H1 (cell line): ENCODE data around the gene FSD1L. TPM values are rescaled to one million over a fixed set of nuclear protein-coding genes. Genes with fewer than 3 reads are reported as not detected.

Source experiments
- CTCF ChIA-PET: fragments of 300-600 bp; sonication (Branson Sonifier 250); formaldehyde crosslinking; loops from one replicate; lab custom pipeline; 2021; ENCODE audit not compliant: partially characterized antibody; lab: Charles Lee
- POLR2A ChIA-PET: fragments of 300-600 bp; sonication (Branson Sonifier 250); formaldehyde crosslinking; loops from one replicate; lab custom pipeline; 2021; ENCODE audit warnings: inconsistent platforms; ENCODE audit not compliant: partially characterized antibody; lab: Charles Lee
- DNase-seq, 2 experiments: peaks; one replicate each; pipeline versions ENCODE4 v3.0.0 to v3.0.0-alpha.2; 2010 to 2022; ENCODE audit warnings: low spot score in 2 of 2, low read depth in 1 of 2, mixed read lengths in 1 of 2
- FAIRE-seq: peaks from 2 replicates; lab custom pipeline; 2011; peaks lifted over from hg19 to GRCh38; lab: Jason Lieb, UNC
- H2AFZ ChIP-seq: 2 replicates; pipeline ENCODE4 v1.8.1; 2012; ENCODE audit warnings: low read length, inconsistent platforms
- H2AK5ac ChIP-seq: 2 replicates; pipeline ENCODE4 v1.6.1; 2013; ENCODE audit warnings: low read depth, low read length
- H2BK120ac ChIP-seq: replicated peaks from 2 replicates; pipeline ENCODE3; 2013; ENCODE audit warnings: low read depth, low read length, inconsistent platforms
- H2BK12ac ChIP-seq: 2 replicates; pipeline ENCODE4 v1.6.1; 2013; ENCODE audit warnings: low read depth, low read length
- H2BK15ac ChIP-seq: 2 replicates; pipeline ENCODE4 v1.6.1; 2013; ENCODE audit warnings: low read length
- H2BK20ac ChIP-seq: 2 replicates; pipeline ENCODE4 v1.6.1; 2013; ENCODE audit warnings: low read length
- H2BK5ac ChIP-seq: 2 replicates; pipeline ENCODE4 v1.6.1; 2013; ENCODE audit warnings: low read depth, low read length
- H3K14ac ChIP-seq: 2 replicates; pipeline ENCODE4 v1.6.1; 2013; ENCODE audit warnings: inconsistent platforms; ENCODE audit not compliant: insufficient read length
- H3K18ac ChIP-seq: 2 replicates; pipeline ENCODE4 v1.6.1; 2013; ENCODE audit warnings: low read length; ENCODE audit errors: extremely low read depth
- H3K23ac ChIP-seq: 2 replicates; pipeline ENCODE4 v1.6.1; 2013; ENCODE audit warnings: inconsistent platforms; ENCODE audit not compliant: insufficient read length
- H3K23me2 ChIP-seq: 2 replicates; pipeline ENCODE4 v1.6.1; 2013; ENCODE audit warnings: low read depth, low read length
- H3K27ac ChIP-seq: 2 replicates; pipeline ENCODE4 v1.6.1; 2011; ENCODE audit warnings: low read depth, low read length, inconsistent platforms
- H3K27me3 ChIP-seq, 4 experiments: replicated peaks in 1 of 4; 1 replicate in 1 of 4; 2 replicates in 3 of 4; pipeline versions ENCODE4 v1.6.1 to v1.8.1; 2011 to 2013; ENCODE audit warnings: low read length in 3 of 4, mild to moderate bottlenecking in 3 of 4, inconsistent platforms in 2 of 4, mixed read lengths in 2 of 4, moderate library complexity in 1 of 4; ENCODE audit not compliant: control insufficient read depth in 3 of 4, insufficient read depth in 3 of 4; ENCODE audit errors: extremely low read depth in 1 of 4
- H3K36me3 ChIP-seq, 4 experiments: 2 replicates each; pipeline versions ENCODE4 v1.6.1 to v1.8.1; 2011 to 2013; ENCODE audit warnings: mild to moderate bottlenecking in 4 of 4, low read length in 3 of 4, moderate library complexity in 2 of 4, control low read depth in 1 of 4, inconsistent platforms in 1 of 4; ENCODE audit not compliant: insufficient read depth in 4 of 4, control insufficient read depth in 2 of 4
- H3K4ac ChIP-seq: replicated peaks from 2 replicates; pipeline ENCODE3; 2013; ENCODE audit warnings: low read length, low read depth, mixed read lengths, inconsistent platforms; ENCODE audit not compliant: insufficient read length
- H3K4me1 ChIP-seq, 4 experiments: replicated peaks in 1 of 4; 1 replicate in 1 of 4; 2 replicates in 3 of 4; pipeline versions ENCODE4 v1.6.1 to v1.8.1; 2011 to 2013; ENCODE audit warnings: low read length in 3 of 4, inconsistent platforms in 2 of 4, mixed read lengths in 1 of 4; ENCODE audit not compliant: insufficient read depth in 4 of 4, control insufficient read depth in 3 of 4
- H3K4me2 ChIP-seq, 2 experiments: 2 replicates each; pipeline versions ENCODE4 v1.6.1 to v1.8.1; 2011 to 2013; ENCODE audit warnings: low read depth in 2 of 2, low read length in 2 of 2, control low read depth in 1 of 2, inconsistent platforms in 1 of 2, mild to moderate bottlenecking in 1 of 2; ENCODE audit not compliant: insufficient read depth in 1 of 2
- H3K4me3 ChIP-seq, 4 experiments: fragments of 200-600, 300-600 bp in 1 of 4; sonication (generic), shearing (Covaris generic), sonication (Bioruptor Twin) in 1 of 4; 2 replicates each; pipeline versions ENCODE4 v1.5.1 to v1.8.1; 2011 to 2016; ENCODE audit warnings: low read length in 4 of 4, low read depth in 3 of 4, control low read depth in 2 of 4, inconsistent platforms in 2 of 4, mild to moderate bottlenecking in 2 of 4, mixed read lengths in 1 of 4, moderate library complexity in 1 of 4; ENCODE audit not compliant: insufficient read depth in 2 of 4; ENCODE audit errors: extremely low read depth in 1 of 4
- H3K56ac ChIP-seq: replicated peaks from 2 replicates; pipeline ENCODE3; 2013; ENCODE audit warnings: low read depth, mild to moderate bottlenecking, mixed read lengths, low read length, inconsistent platforms; ENCODE audit not compliant: insufficient read length
- H3K79me1 ChIP-seq: 2 replicates; pipeline ENCODE4 v1.6.1; 2013; ENCODE audit warnings: low read depth, low read length, control low read depth
- H3K79me2 ChIP-seq, 2 experiments: 2 replicates each; pipeline versions ENCODE4 v1.6.1 to v1.8.1; 2012 to 2013; ENCODE audit warnings: low read length in 2 of 2, mild to moderate bottlenecking in 2 of 2, inconsistent platforms in 1 of 2; ENCODE audit not compliant: insufficient read depth in 2 of 2, control insufficient read depth in 1 of 2
- H3K9ac ChIP-seq, 4 experiments: replicated peaks in 1 of 4; 1 replicate in 1 of 4; 2 replicates in 3 of 4; pipeline versions ENCODE4 v1.6.1 to v1.8.1; 2011 to 2013; ENCODE audit warnings: low read depth in 3 of 4, low read length in 3 of 4, control low read depth in 2 of 4, mild to moderate bottlenecking in 2 of 4, moderate library complexity in 2 of 4, inconsistent platforms in 1 of 4; ENCODE audit errors: extremely low read depth in 1 of 4
- H3K9me3 ChIP-seq, 2 experiments: 2 replicates each; pipeline versions ENCODE4 v1.6.1 to v1.8.1; 2012 to 2013; ENCODE audit warnings: mild to moderate bottlenecking in 2 of 2, moderate library complexity in 2 of 2, control low read depth in 1 of 2, inconsistent platforms in 1 of 2, low read depth in 1 of 2, low read length in 1 of 2, mixed read lengths in 1 of 2; ENCODE audit not compliant: insufficient read depth in 2 of 2
- H4K20me1 ChIP-seq, 2 experiments: replicated peaks in 1 of 2; 2 replicates each; pipeline versions ENCODE3 to v1.8.1; 2011 to 2013; ENCODE audit warnings: inconsistent platforms in 2 of 2, low read length in 2 of 2, mild to moderate bottlenecking in 1 of 2; ENCODE audit not compliant: insufficient read depth in 2 of 2, control insufficient read depth in 1 of 2
- H4K5ac ChIP-seq: 2 replicates; pipeline ENCODE4 v1.6.1; 2013; ENCODE audit warnings: low read length, low read depth, mixed read lengths, inconsistent platforms; ENCODE audit not compliant: insufficient read length
- H4K8ac ChIP-seq: 2 replicates; pipeline ENCODE4 v1.8.0; 2013; ENCODE audit warnings: mild to moderate bottlenecking, moderate library complexity, low read length, inconsistent platforms; ENCODE audit not compliant: insufficient read depth; ENCODE audit errors: extremely low read depth
- H4K91ac ChIP-seq: replicated peaks from 2 replicates; pipeline ENCODE3; 2013; ENCODE audit warnings: low read length, mixed read lengths, inconsistent platforms; ENCODE audit not compliant: insufficient read length
- MAX ChIP-seq: IDR thresholded peaks from 2 replicates; pipeline ENCODE4 v1.6.1; 2012; ENCODE audit warnings: inconsistent platforms
- SP1 ChIP-seq: IDR thresholded peaks from 2 replicates; pipeline ENCODE4 v1.6.1; 2011; ENCODE audit warnings: low read depth, low read length
- WGBS, 2 experiments: shearing (Covaris generic) in 1 of 2; methylation state at CpG; one replicate each; pipeline versions ENCODE4 v1.1.6 to v1.1.7; 2013 to 2015; ENCODE audit warnings: low lambda C conversion rate in 2 of 2, mixed read lengths in 2 of 2, inconsistent platforms in 1 of 2, low coverage in 1 of 2, missing lambda C conversion rate in 1 of 2; ENCODE audit not compliant: insufficient replicate concordance in 2 of 2, insufficient coverage in 1 of 2, insufficient read length in 1 of 2; ENCODE audit errors: extremely low coverage in 1 of 2, missing lambda C conversion rate in 1 of 2; 5-methylcytosine and 5-hydroxymethylcytosine counted together
- polyA plus RNA-seq, 7 experiments: library from polyadenylated mRNA; depleted of rRNA in 3 of 7; stranded (reverse) in 5 of 7; unstranded in 2 of 7; fragments of >200 nt in 5 of 7; fragments of 200-250 nt in 2 of 7; gene quantifications; 1 replicate in 5 of 7; 2 replicates in 1 of 7; 4 replicates in 1 of 7; pipeline versions ENCODE4 v1.2.1 to v1.2.3, GENCODE V29; 2011 to 2013; ENCODE audit warnings: missing spikeins in 2 of 7, mixed read lengths in 2 of 7
- total RNA-seq: library from RNA; stranded (reverse); fragmentation: NEBNext Ultra II Directional; extraction: Animal tissue kit (Norgen Biotek cat#: 25700); gene quantifications from 2 replicates; pipeline ENCODE4 v1.2.1, GENCODE V29; 2021

The FSD1L gene
- total and polyA plus RNA-seq, 2 of the 8 experiments (the other 6 are each of a cell fraction or from before 2014, with no cell fraction given): 0.91 to 4.8 TPM

- Histone ChIP-seq H2BK120ac (no peak overlapping the region), H2BK20ac (0 out of 2 replicates have a peak overlapping the region, but pooled peaks have one; percentile 9), H3K79me1 (peaks cover 12% of the 10 kb centered on the region), H3K23ac (no peak overlapping the region), H3K4ac (no peak overlapping the region), H2AK5ac (no peak overlapping the region), H3K14ac (no peak overlapping the region), H3K9me3 (no peaks in the 10 kb centered on the region), H3K4me1 (peaks cover 0 to 12% (median 5%) of the 10 kb centered on the region in 4 experiments; a peak in 5 of 7 replicates), H3K56ac (no peak overlapping the region), H3K36me3 (no peaks in the 10 kb centered on the region; a peak in 1 of 8 replicates), H2BK5ac (peak overlapping the region; percentile 49; the same call in 1 of the 2 replicates), H4K91ac (no peak overlapping the region), H3K27me3 (no peaks in the 10 kb centered on the region), H3K23me2 (no peaks in the 10 kb centered on the region), H3K4me2 (peak overlapping the region in 1 of 2 experiments; percentile 27; a peak in 1 of 4 replicates), H4K8ac (no peak overlapping the region), H3K9ac (no peak overlapping the region), H2AFZ (no peak overlapping the region), H3K18ac (no peak overlapping the region), H3K79me2 (peaks cover 0 to 77% of the 10 kb centered on the region in 2 experiments; a peak in 3 of 4 replicates), H4K5ac (no peak overlapping the region), H2BK12ac (no peak overlapping the region), H2BK15ac (no peak overlapping the region; the same call in 1 of the 2 replicates), H3K27ac (no peak overlapping the region), H3K4me3 (no peak overlapping the region), H4K20me1 (peaks cover 0 to 8% of the 10 kb centered on the region in 2 experiments)
- CTCF ChIA-PET: no interaction called here
- 77% methylated on average over 3 of the region's 3 CpGs; no CpG with 5 or more reads in 1 of the 2 experiments for WGBS, 2 experiments
- FAIRE-seq (peak; percentile 78), DNase-seq (no peak)
- POLR2A ChIA-PET: no interaction called here
- TF ChIP-seq MAX (no peak), SP1 (peak; percentile 51; the same call in 1 of the 2 replicates)
Observed at GRCh38 chr9:105458404-105458803, 10.6 kb downstream of the FSD1L start.
